SK-N-SH (cell line): ENCODE results near the gene C1QTNF9B. TPM values are rescaled to one million over a fixed set of nuclear protein-coding genes. Genes with fewer than 3 reads are reported as not detected.
"Not testable (repeated sequence)": the region's sequence is repeated elsewhere in the genome, so short reads cannot be mapped to it uniquely, and the experiment has no call there.

Source experiments
- CTCF ChIA-PET: fragments of 300-600, 350-600 bp; formaldehyde crosslinking; extraction: SDS; loops from one replicate; lab custom pipeline; 2021; lab: Yijun Ruan, JAX
- POLR2A ChIA-PET: fragments of 350-600 bp; sonication (Branson Sonifier 250); formaldehyde crosslinking; extraction: SDS; loops from one replicate; lab custom pipeline; 2020; ENCODE audit warnings: antibody characterized with exemption, inconsistent platforms; lab: Yijun Ruan, JAX
- DNase-seq: peaks from one replicate; pipeline ENCODE4 v3.0.0; 2012
- H2AFZ ChIP-seq: fragments of 200-600 bp; sonication (generic); 2 replicates; pipeline ENCODE4 v1.8.1; 2016; ENCODE audit warnings: antibody characterized with exemption, mild to moderate bottlenecking, low read depth
- H3F3A ChIP-seq: fragments of 200-600 bp; sonication (generic); replicated peaks from 2 replicates; pipeline ENCODE3; 2016; ENCODE audit warnings: antibody characterized with exemption, mild to moderate bottlenecking; ENCODE audit not compliant: insufficient read depth
- H3K27ac ChIP-seq, 2 experiments: fragments of 200-500 bp in 1 of 2; fragments of 200-600 bp in 1 of 2; sonication (Bioruptor generic) in 1 of 2; sonication (generic), shearing (Covaris generic) in 1 of 2; 2 replicates each; pipeline versions ENCODE4 v1.5.1 to v1.6.1; 2014 to 2016; ENCODE audit warnings: low read depth in 2 of 2, inconsistent platforms in 1 of 2, low read length in 1 of 2, mild to moderate bottlenecking in 1 of 2, mixed read lengths in 1 of 2
- H3K27me3 ChIP-seq: fragments of 200-600 bp; sonication (generic), shearing (Covaris generic); 2 replicates; pipeline ENCODE4 v1.6.1; 2016; ENCODE audit warnings: mixed run types; ENCODE audit not compliant: insufficient read depth
- H3K36me3 ChIP-seq, 2 experiments: fragments of 200-500 bp in 1 of 2; fragments of 200-600 bp in 1 of 2; sonication (Bioruptor generic) in 1 of 2; sonication (generic) in 1 of 2; replicated peaks in 1 of 2; 2 replicates each; pipeline versions ENCODE3 to v1.5.1; 2014 to 2016; ENCODE audit warnings: low read length in 1 of 2, mild to moderate bottlenecking in 1 of 2; ENCODE audit not compliant: insufficient read depth in 2 of 2, control insufficient read depth in 1 of 2
- H3K4me1 ChIP-seq, 2 experiments: fragments of 200-500 bp in 1 of 2; fragments of 200-600 bp in 1 of 2; sonication (Bioruptor generic) in 1 of 2; sonication (generic), shearing (Covaris generic) in 1 of 2; 2 replicates each; pipeline versions ENCODE4 v1.5.1 to v1.6.1; 2014 to 2016; ENCODE audit warnings: low read depth in 1 of 2, low read length in 1 of 2, mixed run types in 1 of 2; ENCODE audit not compliant: insufficient read depth in 2 of 2, control insufficient read depth in 1 of 2
- H3K4me2 ChIP-seq: fragments of 200-600 bp; sonication (generic), shearing (Covaris generic); 2 replicates; pipeline ENCODE4 v1.6.1; 2017; ENCODE audit warnings: mixed run types
- H3K4me3 ChIP-seq, 2 experiments: fragments of 200-500 bp in 1 of 2; fragments of 200-600 bp in 1 of 2; sonication (Bioruptor generic) in 1 of 2; sonication (generic), shearing (Covaris generic) in 1 of 2; 2 replicates each; pipeline versions ENCODE4 v1.5.1 to v1.8.1; 2014 to 2016; ENCODE audit warnings: low read depth in 2 of 2, inconsistent platforms in 1 of 2, low read length in 1 of 2, mild to moderate bottlenecking in 1 of 2, mixed read lengths in 1 of 2, moderate library complexity in 1 of 2
- H3K79me2 ChIP-seq: fragments of 200-600 bp; sonication (generic); 2 replicates; pipeline ENCODE4 v1.8.1; 2017; ENCODE audit warnings: mild to moderate bottlenecking; ENCODE audit not compliant: insufficient read depth
- H3K9ac ChIP-seq: fragments of 200-600 bp; sonication (generic); 2 replicates; pipeline ENCODE4 v1.6.1; 2017; ENCODE audit warnings: mixed run types
- H3K9me2 ChIP-seq: fragments of 200-600 bp; sonication (generic); 2 replicates; pipeline ENCODE4 v1.6.1; 2017; ENCODE audit warnings: mixed run types
- H3K9me3 ChIP-seq: fragments of 200-600 bp; sonication (generic); 2 replicates; pipeline ENCODE4 v1.6.1; 2017; ENCODE audit warnings: mixed run types, mild to moderate bottlenecking, moderate library complexity
- H4K20me1 ChIP-seq: fragments of 200-600 bp; sonication (generic); 2 replicates; pipeline ENCODE4 v1.6.1; 2017; ENCODE audit warnings: mild to moderate bottlenecking, mixed run types; ENCODE audit not compliant: insufficient read depth
- ELF1 ChIP-seq: IDR thresholded peaks from 2 replicates; pipeline ENCODE4 v1.4.0; 2012
- EZH2phosphoT487 ChIP-seq: fragments of 200-600 bp; sonication (generic); IDR thresholded peaks from 2 replicates; pipeline ENCODE4 v1.6.1; 2017; ENCODE audit warnings: low read depth, mixed run types, mild to moderate bottlenecking, antibody characterized with exemption, moderate library complexity, borderline replicate concordance
- GABPA ChIP-seq: IDR thresholded peaks from 2 replicates; pipeline ENCODE4 v1.4.0; 2012; ENCODE audit warnings: low read depth, mild to moderate bottlenecking
- GATA2 ChIP-seq: sonication (generic); formaldehyde crosslinking; IDR thresholded peaks from 2 replicates; pipeline ENCODE4 v1.5.0; 2020; ENCODE audit warnings: mild to moderate bottlenecking, missing genetic modification reagents
- JUND ChIP-seq: IDR thresholded peaks from 2 replicates; pipeline ENCODE4 v1.4.0; 2012
- MEF2A ChIP-seq: IDR thresholded peaks from 2 replicates; pipeline ENCODE4 v1.4.0; 2012; ENCODE audit warnings: low read depth, borderline replicate concordance
- MXI1 ChIP-seq: IDR thresholded peaks from 2 replicates; pipeline ENCODE4 v1.6.1; 2012; ENCODE audit warnings: mild to moderate bottlenecking, low read depth, low read length, improper control_type of control experiment
- NRF1 ChIP-seq: IDR thresholded peaks from 2 replicates; pipeline ENCODE4 v1.6.1; 2012; ENCODE audit warnings: low read depth, mild to moderate bottlenecking, low read length
- POLR2AphosphoS5 ChIP-seq: IDR thresholded peaks from 2 replicates; pipeline ENCODE4 v1.6.1; 2012; ENCODE audit warnings: low read depth, low read length
- RAD21 ChIP-seq: IDR thresholded peaks from 2 replicates; pipeline ENCODE4 v1.6.1; 2012; ENCODE audit warnings: mild to moderate bottlenecking, low read length
- RCOR1 ChIP-seq: fragments of 150-350 bp; IDR thresholded peaks from 2 replicates; pipeline ENCODE4 v1.6.1; 2017; ENCODE audit warnings: antibody characterized with exemption, low read length
- RFX5 ChIP-seq: IDR thresholded peaks from 2 replicates; pipeline ENCODE4 v1.6.1; 2012; ENCODE audit warnings: mild to moderate bottlenecking, improper control_type of control experiment, low read length
- SIN3A ChIP-seq: IDR thresholded peaks from 2 replicates; pipeline ENCODE4 v1.6.1; 2012; ENCODE audit warnings: low read depth, mild to moderate bottlenecking, low read length, moderate library complexity, borderline replicate concordance
- TCF12 ChIP-seq: IDR thresholded peaks from 2 replicates; pipeline ENCODE4 v1.4.0; 2012
- WGBS: methylation state at CpG from one replicate; pipeline ENCODE4 v1.1.6; 2017; ENCODE audit warnings: low lambda C conversion rate; 5-methylcytosine and 5-hydroxymethylcytosine counted together
- polyA plus RNA-seq, 3 experiments: library from polyadenylated mRNA; depleted of rRNA; stranded (reverse); fragments of >200 nt; gene quantifications; 2 replicates each; pipeline ENCODE4 v1.2.3, GENCODE V29; 2012
- TF ChIP-seq, protein P1 (sequence below): fragments of 150-350 bp; IDR thresholded peaks from 2 replicates; pipeline ENCODE4 v1.6.1; 2016; ENCODE audit warnings: mild to moderate bottlenecking, low read depth, low read length
- TF ChIP-seq, protein P2 (sequence below): IDR thresholded peaks from 2 replicates; pipeline ENCODE4 v1.6.1; 2012; ENCODE audit warnings: mild to moderate bottlenecking, low read depth, low read length, moderate library complexity

The C1QTNF9B gene
- polyA plus RNA-seq, 1 of the 3 experiments (the other 2 are of a cell fraction) = not detected

DNA sequence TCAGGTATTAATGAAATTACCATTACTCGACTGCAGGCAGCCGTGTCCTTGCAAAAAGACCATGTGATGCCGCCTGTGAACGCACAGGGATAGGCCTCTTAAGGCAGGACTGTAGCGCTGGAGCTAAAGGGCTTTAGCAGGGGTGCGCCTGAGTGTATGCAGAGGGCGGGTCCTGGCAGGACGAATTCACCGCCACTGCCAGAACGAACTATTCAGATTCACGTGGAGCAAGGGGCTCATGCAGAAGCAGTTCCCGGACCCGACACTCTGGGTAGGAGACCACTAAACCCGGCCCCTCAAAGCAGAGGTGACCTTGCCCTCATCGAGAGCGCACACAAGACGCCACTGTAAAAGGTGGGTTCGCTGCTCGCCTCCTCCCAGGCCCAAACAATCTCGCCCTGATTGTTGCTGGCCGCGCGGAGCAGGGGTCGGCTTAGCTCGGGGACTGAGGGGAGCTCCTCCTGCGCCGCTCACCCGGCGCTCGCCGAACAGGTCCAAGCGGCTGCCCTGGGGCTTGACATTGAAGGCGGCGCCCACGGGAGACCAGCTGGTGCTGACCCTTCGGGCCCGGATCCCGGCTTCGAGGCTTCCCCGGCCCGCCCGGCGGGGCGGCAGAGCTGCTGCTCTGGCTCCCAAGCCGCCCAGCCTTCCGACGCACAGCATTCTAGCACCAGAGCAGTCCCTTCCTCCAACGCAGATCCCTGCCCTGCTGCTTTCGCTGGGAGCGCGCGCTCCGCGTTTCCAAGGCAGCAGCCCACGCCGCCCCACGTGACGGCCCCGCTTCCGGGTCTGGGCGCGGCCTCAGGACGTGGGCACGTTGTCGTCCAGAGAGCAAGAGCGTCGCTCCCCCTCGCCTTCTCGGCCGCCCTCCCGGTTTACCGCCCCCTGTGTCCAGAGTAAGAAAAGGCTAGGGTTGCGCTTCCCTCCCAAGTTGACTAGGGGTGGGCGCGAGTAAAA is 8.4 kb downstream of the C1QTNF9B start, which contains the start of gene MIPEP (continued):
- TF ChIP-seq, protein P1, sequence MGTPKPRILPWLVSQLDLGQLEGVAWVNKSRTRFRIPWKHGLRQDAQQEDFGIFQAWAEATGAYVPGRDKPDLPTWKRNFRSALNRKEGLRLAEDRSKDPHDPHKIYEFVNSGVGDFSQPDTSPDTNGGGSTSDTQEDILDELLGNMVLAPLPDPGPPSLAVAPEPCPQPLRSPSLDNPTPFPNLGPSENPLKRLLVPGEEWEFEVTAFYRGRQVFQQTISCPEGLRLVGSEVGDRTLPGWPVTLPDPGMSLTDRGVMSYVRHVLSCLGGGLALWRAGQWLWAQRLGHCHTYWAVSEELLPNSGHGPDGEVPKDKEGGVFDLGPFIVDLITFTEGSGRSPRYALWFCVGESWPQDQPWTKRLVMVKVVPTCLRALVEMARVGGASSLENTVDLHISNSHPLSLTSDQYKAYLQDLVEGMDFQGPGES = no peak
- peak; percentile 57 for TF ChIP-seq POLR2AphosphoS5
- no peak for TF ChIP-seq JUND
- TF ChIP-seq SIN3A = peak; percentile 97
- no peak for TF ChIP-seq NRF1
- TF ChIP-seq, protein P2, sequence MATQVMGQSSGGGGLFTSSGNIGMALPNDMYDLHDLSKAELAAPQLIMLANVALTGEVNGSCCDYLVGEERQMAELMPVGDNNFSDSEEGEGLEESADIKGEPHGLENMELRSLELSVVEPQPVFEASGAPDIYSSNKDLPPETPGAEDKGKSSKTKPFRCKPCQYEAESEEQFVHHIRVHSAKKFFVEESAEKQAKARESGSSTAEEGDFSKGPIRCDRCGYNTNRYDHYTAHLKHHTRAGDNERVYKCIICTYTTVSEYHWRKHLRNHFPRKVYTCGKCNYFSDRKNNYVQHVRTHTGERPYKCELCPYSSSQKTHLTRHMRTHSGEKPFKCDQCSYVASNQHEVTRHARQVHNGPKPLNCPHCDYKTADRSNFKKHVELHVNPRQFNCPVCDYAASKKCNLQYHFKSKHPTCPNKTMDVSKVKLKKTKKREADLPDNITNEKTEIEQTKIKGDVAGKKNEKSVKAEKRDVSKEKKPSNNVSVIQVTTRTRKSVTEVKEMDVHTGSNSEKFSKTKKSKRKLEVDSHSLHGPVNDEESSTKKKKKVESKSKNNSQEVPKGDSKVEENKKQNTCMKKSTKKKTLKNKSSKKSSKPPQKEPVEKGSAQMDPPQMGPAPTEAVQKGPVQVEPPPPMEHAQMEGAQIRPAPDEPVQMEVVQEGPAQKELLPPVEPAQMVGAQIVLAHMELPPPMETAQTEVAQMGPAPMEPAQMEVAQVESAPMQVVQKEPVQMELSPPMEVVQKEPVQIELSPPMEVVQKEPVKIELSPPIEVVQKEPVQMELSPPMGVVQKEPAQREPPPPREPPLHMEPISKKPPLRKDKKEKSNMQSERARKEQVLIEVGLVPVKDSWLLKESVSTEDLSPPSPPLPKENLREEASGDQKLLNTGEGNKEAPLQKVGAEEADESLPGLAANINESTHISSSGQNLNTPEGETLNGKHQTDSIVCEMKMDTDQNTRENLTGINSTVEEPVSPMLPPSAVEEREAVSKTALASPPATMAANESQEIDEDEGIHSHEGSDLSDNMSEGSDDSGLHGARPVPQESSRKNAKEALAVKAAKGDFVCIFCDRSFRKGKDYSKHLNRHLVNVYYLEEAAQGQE = peak; percentile 16; the same call in 1 of the 2 replicates
- TF ChIP-seq RAD21 = no peak
- no peak for TF ChIP-seq RFX5
- TF ChIP-seq TCF12 = no peak; the same call in 1 of the 2 replicates
- TF ChIP-seq EZH2phosphoT487 = no peak
- TF ChIP-seq ELF1 = peak; percentile 100
- peak; percentile 98 for TF ChIP-seq MXI1
- no peak for TF ChIP-seq GATA2 (CRISPR knock-in tag)
- TF ChIP-seq RCOR1 = 0 out of 2 replicates have a peak, but pooled peaks have one; percentile 37
- peak; percentile 56; the same call in 1 of the 2 replicates for TF ChIP-seq GABPA
- TF ChIP-seq MEF2A = no peak

DNA sequence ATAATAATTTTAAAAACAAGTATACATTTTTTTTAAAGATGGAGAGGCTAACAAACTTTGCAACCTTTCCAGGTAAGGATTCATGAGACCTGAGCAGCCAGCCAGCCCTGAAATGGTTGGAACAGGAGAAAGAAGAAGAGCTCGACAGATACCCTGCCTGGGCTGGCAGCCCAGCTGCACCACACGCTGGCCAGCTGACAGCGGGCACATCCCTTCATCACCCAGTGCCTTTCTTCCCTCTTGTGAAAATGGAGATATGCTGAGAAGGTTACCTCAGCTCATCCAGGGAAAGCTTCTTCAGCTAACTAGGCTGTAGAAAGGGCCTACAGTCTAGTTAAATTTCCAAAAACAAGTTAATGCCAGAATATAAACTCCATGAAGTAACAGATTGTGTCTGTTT is 12.9 kb downstream of the C1QTNF9B start:
- DNase-seq, H3K9me3 ChIP-seq, H3K9me2 ChIP-seq, H3K27ac ChIP-seq, H3K4me2 ChIP-seq, H3K27me3 ChIP-seq, H3K4me3 ChIP-seq, H3F3A ChIP-seq, H4K20me1 ChIP-seq, CTCF ChIA-PET, H3K9ac ChIP-seq, POLR2A ChIA-PET, H3K4me1 ChIP-seq, H2AFZ ChIP-seq: not testable (repeated sequence)
- Histone ChIP-seq H3K36me3 (peaks cover 8 to 18% of the 10 kb centered on the region in 2 experiments), H3K79me2 (peaks cover 21% of the 10 kb centered on the region)
- WGBS = 100% methylated on average over 3 of the region's 3 CpGs
